DND-41 (cell line): ENCODE data around the gene PDE3A.

Source experiments
- CTCF ChIP-seq: IDR thresholded peaks from 2 replicates; pipeline ENCODE4 v1.5.1; 2012; ENCODE audit warnings: borderline replicate concordance, low read length, moderate library complexity, mild to moderate bottlenecking; ENCODE audit not compliant: poor library complexity, severe bottlenecking; ENCODE audit errors: extremely low read depth
- EZH2 ChIP-seq: IDR thresholded peaks from 3 replicates; pipeline ENCODE4 v1.6.1; 2012; ENCODE audit warnings: borderline replicate concordance, low read depth, mild to moderate bottlenecking, moderate library complexity, low read length, inconsistent platforms; ENCODE audit not compliant: severe bottlenecking

GRCh38 chr12:20459920-20460319 lies 91.6 kb downstream of the PDE3A start:
- TF ChIP-seq CTCF, result no peak
- TF ChIP-seq EZH2, result no peak
